HuH-7.5 (cell line): ENCODE data around the gene IRGQ.
"Not testable (repeated sequence)": the region's sequence is repeated elsewhere in the genome, so short reads cannot be mapped to it uniquely, and the experiment has no call there.

Experiments
- DNase-seq: peaks from one replicate; pipeline ENCODE4 v3.0.0; 2011; ENCODE audit warnings: low spot score

The IRGQ gene

DNA sequence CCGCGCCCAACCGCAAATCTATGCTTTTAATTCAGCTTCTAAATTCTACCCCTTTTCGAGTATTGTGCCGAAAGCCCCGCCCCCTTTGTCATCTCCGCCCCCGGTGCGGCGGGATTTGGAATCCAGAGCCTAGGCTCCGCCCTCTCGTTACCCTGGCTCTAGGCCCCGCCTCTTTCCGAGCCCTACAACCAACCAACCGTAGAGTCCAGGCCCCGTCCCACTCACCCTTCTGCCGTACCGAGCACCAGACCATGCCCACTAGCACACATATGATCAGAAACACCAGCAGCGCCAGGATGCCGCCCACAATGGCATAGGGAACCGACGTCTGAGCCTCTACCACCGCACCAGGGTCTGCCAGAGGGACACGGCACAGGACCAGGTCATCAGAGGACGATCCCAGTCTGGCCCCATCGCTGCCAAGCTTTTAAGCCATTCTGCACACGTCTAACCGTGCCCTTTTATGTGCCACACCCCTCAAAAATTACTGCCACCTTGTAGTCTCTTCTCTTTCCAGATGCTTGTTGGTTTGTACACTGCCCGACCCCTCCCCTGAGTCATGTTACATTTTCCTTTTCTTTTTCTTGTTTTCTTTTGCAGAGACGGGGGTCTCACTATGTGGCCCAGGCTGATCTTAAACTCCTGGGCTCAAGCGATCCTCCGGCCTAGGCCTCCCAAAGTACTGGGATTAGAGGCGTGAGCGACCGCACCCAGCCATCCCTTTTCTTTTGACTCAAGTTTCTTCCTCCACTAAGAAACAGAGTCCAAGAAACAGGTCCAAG, 28.1 kb upstream of the IRGQ start:
- no peak for DNase-seq

DNA sequence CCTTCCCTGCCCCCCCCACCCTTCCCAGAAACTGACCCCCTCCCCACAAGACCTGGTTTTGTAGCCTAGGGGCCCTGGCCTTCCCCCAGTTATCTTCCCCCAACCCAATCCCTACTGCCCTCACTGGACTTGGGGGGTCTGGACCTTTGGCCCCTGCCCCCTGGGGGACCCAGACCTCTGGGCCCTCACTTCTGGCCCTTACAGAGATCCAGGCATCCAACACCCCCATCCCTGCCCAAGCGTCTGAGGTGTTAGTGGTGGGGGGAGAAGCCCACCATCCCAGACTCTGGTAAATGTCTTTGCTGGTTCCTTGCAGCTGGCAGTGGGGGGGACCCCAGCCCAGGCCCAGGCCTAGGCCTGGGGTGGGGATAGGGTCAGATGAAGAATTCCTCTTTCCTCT, 27.0 kb upstream of the IRGQ start:
- DNase-seq = no peak

DNA sequence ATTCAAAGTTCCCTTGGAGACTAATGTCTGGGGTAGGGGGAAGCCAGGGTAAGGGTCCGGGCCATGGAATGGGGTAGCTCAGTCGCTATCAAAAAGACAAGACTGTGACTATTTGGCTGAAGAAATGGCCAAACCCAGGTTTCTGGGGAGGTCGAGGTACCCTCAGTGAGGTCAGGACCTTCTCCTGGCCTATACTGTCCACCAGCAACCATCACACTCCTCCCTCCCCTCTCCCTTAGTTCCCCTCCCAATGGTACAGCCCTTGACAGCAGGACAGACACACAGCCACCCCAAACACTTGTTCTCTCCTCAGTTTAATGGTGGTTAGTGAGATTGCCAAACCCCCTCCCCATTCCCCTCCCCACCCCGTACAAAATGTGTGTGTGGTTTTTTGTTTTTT, 26.1 kb upstream of the IRGQ start:
- DNase-seq = no peak

DNA sequence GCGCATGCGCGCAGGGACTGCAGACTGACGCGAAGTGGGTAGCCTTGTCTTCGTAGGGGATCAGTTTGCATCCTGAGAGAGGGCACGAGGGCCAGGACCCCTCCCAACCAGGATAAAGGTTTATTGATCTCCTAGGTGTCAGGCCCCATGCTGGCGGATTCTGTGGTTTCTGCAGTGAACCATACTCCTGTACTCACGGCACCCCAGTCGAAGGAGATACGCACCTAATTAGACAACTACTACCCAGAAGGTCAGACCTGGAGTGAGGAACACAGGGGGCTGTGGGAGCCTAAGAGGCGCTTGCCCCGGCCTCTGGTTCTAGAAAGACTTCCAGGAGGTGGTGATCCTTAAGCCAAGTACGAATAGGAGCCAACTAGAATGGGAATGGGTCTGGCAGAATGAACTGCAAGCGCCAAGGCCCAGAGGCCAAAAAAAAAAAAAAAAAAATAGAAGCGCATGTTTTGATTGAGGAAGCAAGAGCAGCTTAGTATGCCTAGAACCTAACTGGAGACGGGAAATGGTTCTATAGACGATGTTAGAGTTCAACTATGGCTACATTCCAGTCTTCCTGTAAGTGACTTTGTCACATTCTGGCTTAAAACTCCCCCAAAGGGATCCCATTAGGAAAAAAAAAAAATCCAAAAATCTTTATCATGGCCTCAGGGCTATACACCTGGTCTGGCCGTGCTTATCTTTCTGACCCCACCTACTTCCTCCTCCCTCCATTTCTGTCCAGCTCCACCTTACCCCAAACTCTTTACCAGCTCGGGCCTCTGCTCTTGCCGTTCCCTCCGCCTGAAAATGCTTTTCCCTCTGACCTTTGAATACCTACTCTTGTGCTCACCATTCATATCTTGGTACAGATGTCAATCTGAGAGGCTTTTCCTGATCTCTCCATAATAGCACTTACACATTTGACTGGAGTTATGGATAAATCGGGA, 24.4 kb upstream of the IRGQ start:
- DNase-seq = no peak

DNA sequence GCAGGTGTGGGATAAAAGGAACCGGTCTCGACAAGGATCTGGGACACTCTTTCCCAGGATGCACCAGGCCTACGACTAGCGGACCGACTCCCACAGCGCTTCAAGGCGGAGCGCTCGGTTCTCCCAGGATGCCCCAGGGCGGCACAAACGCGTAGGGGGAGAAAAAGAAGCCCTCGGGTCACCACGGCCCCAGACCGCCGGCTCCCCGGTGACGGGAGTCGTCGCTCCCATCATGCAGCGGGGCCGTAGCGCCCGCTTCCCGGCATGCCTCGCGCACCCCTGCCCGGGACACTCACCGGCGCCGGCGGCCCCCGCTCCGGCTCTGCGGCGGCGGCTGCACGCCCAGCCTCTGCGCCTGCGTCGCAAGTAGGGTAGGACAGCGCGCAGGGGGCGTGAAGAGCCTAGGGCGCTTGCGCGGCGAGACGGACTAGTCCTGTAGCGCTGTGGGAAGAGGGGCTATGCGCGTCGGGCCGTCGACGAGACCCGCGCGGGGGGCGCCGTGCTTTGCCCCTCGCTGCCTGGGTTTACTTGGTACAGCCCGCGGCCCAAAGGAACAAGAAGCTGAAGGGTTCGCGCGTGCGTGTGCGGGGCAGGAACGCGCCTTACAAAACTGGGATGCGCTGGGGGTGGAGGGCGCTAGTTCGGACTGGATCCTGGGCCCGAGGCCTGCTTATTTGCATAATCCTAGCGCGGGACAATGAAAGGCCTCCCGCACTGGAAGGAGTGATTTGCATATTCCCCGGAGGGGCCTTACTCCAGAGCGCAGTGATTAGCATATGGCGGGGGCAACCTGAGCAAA, 23.5 kb upstream of the IRGQ start, which contains the start of gene ZNF428:
Gene ZNF428, minus strand, starts transcription at position 368 of the 799 bp plus-strand sequence. CDS start 5,325 bp downstream, outside the sequence.
- peak; percentile 92 for DNase-seq

DNA sequence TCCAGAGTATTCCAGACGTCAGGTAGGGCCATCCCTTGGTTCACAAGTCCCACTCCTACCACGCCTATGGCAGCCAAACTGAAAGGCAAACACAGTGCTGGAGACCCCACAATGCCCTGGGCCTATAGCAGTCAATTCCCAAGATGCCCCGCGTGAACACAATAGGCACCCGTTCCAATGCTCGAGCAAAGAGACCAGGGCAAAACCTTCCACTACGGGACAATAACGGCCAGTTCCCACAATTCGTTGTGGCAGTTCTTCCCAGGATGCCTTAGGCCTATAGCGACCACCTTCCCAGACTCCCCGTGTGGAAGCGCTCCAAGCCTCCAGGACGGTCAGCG, 23.0 kb upstream of the IRGQ start:
- peak; percentile 77 for DNase-seq

DNA sequence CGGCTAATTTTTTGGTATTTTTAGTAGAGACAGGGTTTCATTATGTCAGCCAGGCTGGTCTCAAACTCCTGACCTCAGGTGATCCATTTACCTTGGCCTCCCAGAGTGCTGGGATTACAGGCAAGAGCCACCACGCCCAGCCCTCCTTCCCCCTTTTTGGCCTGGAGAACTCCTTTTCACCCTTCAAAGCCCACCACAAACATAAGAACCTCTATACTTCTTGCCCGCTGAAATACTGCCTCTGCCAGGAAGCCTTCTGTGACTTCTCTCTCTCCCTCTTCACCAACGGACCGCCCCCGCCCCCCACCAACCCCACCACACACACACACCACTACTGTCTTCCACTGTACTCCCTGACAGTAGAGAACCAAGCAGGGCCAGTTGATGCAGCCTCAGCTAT, 21.0 kb upstream of the IRGQ start:
- DNase-seq = no peak

DNA sequence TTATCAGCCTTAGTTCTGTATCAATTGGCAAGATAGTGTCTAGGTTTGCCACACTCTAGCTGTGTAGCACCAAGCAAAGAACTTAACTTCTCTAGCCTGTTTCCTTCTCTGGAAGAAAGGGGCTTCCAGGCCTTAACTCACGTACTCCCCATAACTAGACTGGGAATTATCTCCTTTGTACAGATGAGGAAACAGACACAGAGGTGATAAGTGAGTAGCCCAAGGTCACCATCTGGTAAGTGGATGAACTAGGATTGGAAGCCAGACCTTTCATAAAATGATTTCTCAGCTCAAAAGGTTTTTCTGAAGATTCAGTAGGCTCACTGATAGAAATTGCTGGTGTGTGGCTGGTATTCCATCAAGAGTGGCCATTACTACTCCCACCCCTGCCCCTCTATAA, 20.4 kb upstream of the IRGQ start:
- no peak for DNase-seq

DNA sequence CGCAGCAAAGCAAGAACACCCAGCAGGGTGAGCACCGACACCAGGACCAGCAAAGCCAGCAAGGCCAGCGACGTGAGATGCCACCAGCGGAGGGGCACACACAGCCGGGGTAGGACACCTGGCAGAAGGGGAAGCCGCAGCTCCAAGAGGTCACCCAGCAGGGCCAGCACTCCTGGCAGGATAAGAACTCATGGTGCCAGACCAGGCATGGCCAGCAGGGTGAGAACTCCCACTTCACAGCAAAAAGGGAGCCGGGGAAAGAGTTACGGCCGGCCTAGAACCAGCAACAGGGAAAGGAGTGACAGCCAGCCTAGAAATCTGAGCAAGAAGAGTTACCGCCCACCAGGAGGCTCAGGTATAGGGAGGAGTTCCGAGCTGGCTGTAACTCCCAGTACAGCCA, 16.4 kb upstream of the IRGQ start:
- no peak for DNase-seq

DNA sequence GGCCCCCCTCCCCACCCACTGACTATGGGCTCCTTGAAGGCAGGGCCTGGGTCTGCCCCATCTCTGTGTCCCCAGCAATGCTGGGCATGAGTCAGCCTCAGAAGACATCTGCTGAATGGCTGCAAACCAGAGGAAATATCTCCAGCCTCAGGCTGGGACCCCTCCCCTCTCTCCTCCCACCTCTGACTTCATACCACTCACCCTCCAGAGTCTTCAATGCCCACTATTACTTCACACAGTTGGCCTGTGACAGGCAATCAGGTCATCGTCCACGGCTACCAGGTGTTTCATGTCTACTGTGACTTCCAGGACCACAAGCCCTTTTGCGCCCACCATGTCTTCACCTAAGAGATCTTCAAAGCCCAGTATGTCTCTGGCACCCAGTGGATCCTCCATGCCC, 15.9 kb upstream of the IRGQ start, which contains the start of gene SRRM5:
Gene SRRM5, plus strand, starts transcription at position 301 of the 400 bp plus-strand sequence. Its CDS starts 34 bp downstream, at position 335.
- no peak for DNase-seq

DNA sequence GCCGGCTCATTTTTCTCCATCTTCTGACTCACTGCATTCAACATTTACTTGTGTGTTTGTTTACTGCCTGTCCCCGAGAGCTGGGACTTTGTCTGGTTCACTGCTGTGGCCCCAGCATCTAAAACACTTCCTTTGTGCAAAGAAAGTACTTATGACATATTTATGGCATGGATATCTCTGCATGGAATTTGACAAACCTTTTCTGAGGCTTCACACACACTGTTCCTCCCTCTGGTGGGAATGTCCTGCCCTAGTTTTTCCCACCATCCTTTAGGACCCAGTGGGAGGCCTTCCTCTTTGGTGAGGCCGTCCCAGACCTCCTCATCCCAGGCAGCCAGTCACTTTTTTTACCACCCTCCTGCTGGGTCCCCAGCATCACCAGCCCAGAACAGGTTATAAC, 14.6 kb upstream of the IRGQ start:
- no peak for DNase-seq

DNA sequence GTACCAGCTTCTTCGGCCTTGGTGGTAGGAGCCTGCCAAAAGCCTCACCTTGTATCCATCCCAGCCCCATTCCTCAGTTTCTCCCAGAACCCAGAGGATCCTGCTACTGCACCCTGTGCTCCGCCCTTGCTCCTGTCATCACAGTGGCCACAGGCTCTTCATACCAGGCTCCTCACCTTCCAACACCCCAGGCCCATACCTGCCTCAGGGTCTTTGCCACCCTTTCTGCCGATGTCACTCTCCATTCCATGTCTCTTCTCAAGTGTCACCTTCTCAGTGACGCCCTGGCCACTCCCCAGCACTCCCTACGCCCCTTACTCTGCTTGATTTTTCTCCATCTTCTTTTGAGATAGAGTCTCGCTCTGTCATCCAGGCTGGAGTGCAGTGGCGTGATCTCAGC, 13.9 kb upstream of the IRGQ start:
- no peak for DNase-seq

DNA sequence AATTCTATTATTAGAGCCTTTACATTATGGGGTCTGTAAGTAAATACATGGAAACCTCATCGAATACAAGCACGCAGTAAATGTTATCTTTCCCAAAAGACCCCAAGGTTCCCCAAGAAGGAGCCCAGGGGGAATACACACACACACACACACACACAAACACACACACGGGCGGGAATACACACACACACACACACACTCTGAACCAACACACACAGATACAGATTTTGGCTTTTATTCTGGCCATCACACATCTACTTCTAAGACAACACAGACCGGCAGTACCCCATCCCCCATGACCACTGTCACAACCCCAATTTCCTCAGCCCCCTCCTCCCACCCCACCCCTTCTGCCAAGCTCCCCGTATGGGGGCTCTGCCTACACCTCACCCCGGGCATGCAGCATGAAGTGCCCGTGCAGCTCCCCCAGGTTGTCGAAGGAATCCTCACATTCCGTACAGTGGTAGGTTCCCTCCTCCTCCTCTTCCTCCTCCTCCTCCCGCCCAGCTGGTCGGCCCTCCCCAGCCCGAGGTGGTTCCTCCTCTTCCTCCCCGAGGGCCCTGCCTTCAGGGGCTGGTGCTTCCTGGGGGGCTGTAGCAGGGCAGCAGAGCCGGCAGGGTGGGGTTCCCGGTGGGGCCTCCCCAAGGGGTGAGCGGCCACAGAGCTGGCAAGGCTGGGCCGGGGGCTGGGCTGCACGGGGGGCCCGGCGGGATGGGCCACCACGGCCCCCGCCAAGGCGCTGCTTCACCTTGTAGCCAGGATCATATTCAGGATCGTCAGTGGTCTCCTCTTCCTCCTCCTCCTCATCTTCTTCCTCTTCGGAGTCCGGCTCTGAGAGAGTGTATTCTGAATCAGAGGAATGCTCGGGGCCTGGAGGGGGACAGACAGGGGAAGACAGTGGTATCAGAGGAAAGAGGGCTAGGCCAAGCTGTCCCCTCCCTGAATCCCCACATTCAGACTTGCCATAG, 11.6 kb upstream of the IRGQ start:
- no peak for DNase-seq

DNA sequence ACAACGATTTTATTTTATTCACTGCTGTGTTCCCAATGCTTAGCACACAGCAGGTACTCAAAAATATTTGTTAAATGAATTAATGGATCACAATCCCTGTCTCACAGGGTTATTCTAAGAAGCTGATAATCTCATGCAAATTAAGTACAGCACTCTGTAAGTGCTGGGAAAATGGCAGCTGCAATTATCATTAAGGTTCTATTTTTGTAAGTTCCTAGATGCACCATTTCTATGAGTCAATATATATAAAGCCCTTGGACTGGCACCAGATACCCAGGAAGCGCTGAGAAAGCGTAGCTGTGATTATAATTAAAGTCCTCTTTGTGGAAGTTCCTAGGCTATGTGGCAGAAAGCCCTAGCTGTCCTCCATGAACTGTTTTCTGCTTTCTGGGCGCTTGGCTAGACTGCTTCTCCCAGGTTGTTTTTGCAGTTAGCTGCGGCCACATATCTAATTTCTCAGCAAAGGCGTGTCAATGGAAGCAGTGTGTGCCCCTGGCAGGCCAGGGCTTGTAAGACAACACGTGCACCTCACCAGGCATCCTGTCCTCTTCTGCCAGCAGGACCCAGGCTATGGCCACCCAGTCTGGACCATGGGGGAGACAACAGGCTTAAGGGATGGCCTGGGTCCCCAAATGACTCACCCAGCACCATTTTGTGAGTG, 10.8 kb upstream of the IRGQ start:
- no peak for DNase-seq

DNA sequence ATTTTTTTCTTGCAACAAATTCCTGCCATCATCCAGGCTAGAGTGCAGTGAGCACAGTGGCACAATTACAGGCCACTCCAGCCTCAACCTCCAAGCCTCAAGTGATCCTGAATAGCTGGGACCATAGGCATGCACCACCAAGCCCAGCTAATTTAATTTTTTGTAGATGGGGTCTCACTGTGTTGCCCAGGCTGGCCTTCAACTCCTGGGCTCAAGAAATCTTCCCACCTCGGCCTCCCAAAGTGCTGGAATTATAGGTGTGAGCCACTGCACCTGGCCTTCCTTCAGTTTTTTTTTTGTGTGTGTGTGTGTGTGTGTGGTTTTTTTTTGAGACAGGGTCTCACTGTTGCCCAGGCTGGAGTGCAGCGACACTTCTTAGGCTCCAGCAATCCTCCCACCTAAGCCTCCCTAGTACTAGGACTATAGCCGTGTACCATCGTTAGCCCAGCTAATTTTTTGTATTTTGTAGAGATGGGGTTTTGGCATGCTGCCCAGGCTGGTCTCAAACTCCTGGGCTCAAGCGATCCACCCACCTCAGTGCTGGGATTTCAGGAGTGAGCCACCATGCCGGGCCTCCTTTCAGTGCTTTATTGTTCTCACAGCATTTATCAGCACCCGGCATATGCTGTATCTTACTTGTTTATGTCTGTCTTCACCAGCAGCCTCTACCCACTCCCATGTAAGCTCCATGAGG, 10.1 kb upstream of the IRGQ start:
- DNase-seq = no peak

DNA sequence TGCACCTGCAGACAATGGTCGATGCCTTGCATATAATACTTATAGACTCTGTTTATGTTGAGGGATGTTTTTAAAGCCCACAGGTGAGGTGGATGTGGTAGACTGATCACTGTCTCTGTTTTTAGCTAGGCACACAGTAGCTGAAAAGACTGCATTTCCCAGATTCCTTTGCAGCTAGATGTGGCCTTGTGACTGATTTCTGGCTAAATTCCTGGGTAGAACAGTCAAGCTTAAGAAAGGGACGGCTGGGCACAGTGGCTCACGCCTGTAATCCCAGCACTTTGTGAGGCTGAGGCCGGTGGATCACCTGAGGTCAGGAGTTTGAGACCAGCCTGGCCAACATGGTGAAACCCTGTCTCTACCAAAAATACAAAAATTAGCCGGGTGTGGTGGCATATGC, 4.4 kb upstream of the IRGQ start:
- DNase-seq = not testable (repeated sequence)

DNA sequence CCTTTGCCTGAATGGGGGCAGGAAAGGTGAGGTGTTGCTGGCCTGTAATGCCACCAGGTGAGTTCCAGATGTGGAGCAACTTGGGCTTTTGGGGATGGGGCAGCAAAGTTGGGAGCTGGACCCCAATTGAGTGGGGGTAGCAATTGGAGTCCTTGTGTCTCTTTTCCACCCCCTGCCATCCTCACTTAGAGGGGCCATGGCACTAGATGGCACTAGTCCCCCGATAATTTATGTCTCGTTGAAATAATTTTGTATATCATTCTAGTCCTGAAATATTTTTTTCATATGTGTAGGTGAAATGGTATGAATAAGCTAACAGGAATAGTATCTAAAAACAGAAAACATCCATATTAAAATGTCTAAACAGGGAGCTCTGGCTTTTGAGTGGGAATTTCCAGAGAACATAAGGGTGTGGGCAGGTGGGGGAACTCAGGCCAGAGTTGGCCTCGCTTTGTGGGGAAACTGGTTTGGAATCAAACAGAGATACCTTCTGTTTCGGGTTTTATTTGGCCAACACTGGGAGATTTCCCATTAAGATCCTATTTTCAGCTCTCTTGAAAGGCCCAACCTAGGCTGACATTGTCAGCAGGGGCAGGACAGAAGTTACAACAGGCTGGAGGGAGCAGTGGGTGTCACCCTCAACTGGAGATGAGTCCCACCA, 3.8 kb upstream of the IRGQ start:
- no peak for DNase-seq

DNA sequence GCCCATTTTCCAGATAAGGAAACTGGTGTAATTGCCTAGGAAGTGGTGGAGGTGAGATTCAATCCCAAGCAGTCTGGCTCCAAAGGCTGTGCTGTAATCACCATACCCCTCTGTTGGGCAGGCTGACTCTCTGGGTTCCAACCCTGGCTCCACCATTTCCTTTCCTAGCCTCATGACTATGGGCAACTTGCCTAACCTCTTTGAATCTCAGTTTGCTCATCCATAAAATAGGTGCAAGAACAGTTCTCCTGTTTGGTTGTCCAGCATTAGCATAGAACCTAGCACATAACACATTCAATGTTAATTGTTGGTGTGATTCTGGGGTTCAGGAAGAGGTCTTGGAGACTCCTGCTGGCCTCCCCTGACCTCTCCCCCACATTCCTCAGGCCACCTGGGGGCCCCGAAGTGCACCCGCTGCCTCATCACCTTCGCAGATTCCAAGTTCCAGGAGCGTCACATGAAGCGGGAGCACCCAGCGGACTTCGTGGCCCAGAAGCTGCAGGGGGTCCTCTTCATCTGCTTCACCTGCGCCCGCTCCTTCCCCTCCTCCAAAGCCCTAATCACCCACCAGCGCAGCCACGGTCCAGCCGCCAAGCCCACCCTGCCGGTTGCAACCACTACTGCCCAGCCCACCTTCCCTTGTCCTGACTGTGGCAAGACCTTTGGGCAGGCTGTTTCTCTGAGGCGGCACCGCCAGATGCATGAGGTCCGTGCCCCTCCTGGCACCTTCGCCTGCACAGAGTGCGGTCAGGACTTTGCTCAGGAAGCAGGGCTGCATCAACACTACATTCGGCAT, 2.7 kb upstream of the IRGQ start:
- no peak for DNase-seq

DNA sequence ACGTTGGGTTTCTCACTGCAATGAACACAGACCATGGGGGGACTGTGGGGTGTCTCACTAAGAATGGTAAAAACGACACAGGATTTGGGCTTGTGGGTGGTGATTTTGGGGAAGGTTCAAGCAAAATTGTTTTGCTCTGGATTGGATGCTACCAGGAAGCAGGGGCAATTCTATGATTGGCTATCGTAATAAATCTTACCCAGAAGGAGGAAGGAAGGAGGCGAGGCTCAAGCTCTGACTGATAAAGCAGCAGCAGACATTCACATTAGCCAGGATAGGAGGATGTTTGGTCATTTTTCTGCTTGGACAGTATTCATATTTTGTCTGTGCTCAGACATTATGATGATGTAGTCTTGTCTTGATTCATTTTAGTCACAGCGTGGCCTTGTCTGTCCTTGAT, 1.9 kb upstream of the IRGQ start:
- no peak for DNase-seq
